Activated naive CD8-positive, alpha-beta T cell treated with anti-CD3 and anti-CD28 coated beads, Interleukin-2, amount 50 U/mL, for 16 hours (primary cell): ENCODE data around the gene KIAA1671.

ENCODE experiments used
- DNase-seq: peaks from one replicate; pipeline ENCODE4 v3.0.0-alpha.2; 2020; ENCODE audit warnings: low read depth, low spot score

The KIAA1671 gene

GRCh38 chr22:25090225-25090890, 137.8 kb downstream of the KIAA1671 start:
- DNase-seq, result no peak

DNA sequence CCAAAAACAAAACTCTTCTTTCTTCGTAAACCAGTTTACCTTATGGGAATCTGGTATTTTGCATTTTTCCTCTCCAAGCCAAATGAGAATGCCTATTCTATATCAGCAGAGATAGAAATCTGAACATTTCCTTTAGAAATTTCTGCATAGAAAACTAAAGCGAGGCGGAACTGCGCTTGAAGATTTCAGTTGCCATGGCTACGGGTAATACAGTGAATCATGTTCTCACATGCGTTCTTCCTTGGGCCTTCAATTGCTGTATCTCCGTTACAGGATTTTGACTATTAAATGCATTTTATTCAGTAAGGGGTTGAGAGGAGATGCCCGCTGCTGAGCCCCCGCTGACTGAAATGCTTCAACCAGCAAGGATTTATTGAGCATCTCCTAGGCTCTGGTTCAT, 138.9 kb downstream of the KIAA1671 start:
- DNase-seq, result no peak

GRCh38 chr22:25092119-25092518, 139.6 kb downstream of the KIAA1671 start:
- DNase-seq, result no peak

GRCh38 chr22:25094579-25094978, 142.1 kb downstream of the KIAA1671 start:
- no peak for DNase-seq

DNA sequence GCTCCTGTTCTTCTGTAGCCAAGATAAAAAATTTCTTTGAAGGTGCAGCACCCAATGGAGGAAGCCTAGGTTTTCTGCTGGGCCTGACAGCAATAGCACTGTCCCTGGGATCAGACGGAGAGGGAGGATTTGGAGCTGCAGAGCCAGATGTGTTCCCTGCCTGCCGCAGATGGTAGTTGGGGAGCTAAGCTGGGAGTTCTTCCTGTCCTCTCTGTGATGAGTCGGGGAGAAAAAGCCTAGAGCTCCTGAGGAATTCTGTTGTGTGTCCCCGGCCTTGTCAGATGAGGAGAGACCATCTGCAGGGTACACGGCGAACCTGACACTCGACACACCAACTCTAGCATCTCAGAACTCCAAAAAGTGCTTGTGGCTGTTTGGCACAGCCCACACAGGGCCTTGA, 143.4 kb downstream of the KIAA1671 start:
- no peak for DNase-seq

DNA sequence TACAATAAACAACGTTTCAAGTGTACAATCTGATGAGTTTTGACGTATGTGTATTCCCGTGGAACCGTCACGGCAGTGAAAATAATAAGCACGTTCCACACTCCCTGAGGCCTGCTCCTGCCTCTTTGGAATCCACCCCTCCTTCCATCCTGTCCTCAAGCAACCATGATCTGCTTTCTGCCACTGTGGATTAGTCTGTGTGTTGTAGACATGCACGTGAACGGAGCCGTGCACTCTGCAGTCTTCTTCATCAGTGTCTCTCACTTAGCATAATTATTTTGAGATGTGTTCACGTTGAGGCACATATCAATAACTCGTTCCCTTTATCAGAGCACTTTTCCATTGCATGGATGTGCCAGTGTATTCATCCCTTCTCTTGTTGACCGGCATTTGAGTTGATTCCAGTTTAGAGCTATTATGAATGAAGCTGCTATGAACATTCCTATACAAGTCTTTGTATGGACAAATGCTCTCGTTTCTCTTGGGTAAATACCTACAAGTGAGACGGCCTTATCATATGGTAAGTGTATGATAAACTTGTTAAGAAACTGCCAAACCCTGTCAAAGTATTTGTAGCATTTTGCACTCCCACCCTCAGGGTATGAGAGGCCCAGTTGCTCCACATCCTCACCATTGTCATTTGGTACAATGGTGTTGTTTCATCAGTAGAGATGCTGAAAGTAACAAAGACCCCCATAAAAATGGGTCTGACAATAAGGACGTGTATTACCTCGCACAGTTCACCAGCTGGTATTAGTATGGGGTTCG, 144.3 kb downstream of the KIAA1671 start:
- DNase-seq, result no peak

- DNase-seq, result no peak
These were observed 146.0 kb downstream of the KIAA1671 start for GRCh38 chr22:25098445-25099081.

- no peak for DNase-seq
These were observed 146.7 kb downstream of the KIAA1671 start for GRCh38 chr22:25099202-25099601.

GRCh38 chr22:25100402-25100801, 147.9 kb downstream of the KIAA1671 start:
- no peak for DNase-seq

- no peak for DNase-seq
These were observed 148.4 kb downstream of the KIAA1671 start for GRCh38 chr22:25100948-25101347.

DNA sequence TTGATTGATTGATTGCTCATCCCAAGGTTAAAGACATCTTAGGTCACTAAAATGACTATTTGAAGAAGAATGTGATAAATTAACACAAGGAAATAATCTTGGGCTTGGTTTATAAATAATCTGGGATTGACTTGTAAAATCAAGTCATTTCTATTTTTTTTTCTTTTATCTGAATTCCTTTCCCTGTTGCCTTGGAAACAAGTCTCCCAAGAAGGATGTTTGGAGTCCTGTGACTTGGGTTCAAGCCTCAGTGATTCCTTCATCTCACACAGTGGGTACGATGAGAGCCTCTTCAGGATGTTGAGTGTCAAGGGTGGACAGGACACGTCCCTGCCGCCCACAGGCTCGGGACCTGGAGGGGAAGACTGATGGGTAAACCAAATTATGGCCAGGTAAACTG, 149.0 kb downstream of the KIAA1671 start:
- DNase-seq, result no peak

GRCh38 chr22:25101986-25102385, 149.5 kb downstream of the KIAA1671 start:
- DNase-seq, result no peak

- DNase-seq, result no peak
These were observed 150.2 kb downstream of the KIAA1671 start for GRCh38 chr22:25102722-25103121.

- no peak for DNase-seq
These were observed 151.9 kb downstream of the KIAA1671 start for GRCh38 chr22:25104367-25104766.

DNA sequence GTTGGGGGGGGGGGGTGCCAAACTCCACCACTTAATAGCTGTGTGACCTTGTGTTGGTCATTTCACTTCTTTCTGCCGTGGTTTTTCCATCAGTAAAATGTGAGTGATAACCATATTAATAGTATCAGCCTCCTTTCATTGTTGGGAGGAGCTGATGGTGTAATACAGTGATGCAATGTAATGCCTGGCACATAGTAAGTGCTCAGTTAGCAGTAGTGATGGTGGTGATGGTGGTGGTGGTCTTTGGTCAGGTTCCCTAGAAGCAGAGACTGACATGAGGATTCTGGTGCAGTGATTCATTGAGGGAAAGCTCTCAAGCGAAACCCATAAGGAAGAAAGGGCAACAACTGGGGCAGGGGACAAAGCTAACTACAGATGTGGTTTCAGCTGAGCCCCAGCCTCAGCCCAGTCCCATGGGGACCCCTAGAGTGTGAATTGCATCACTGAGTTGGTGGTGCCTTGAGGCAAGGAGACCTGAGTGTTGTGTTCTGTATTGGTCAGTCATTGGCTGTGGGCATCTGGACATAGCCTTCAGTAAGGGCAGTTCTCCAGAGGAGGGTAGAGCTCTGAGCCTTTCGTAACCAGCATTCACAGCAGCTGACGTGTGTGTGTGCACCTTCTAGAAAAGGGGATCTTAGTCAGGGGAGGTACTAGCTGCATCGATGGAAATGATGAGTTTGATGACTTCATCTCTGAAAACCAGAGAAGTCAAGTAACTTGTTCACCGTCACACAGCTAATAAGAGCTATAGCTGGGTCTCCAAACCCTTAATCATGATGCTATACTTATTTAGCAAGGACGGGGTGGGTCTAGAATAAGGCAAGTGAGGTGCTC, 153.5 kb downstream of the KIAA1671 start:
- DNase-seq, result no peak

- no peak for DNase-seq
These were observed 157.5 kb downstream of the KIAA1671 start for GRCh38 chr22:25109878-25110595.

- DNase-seq, result no peak
These were observed 158.0 kb downstream of the KIAA1671 start for GRCh38 chr22:25110596-25110845.

DNA sequence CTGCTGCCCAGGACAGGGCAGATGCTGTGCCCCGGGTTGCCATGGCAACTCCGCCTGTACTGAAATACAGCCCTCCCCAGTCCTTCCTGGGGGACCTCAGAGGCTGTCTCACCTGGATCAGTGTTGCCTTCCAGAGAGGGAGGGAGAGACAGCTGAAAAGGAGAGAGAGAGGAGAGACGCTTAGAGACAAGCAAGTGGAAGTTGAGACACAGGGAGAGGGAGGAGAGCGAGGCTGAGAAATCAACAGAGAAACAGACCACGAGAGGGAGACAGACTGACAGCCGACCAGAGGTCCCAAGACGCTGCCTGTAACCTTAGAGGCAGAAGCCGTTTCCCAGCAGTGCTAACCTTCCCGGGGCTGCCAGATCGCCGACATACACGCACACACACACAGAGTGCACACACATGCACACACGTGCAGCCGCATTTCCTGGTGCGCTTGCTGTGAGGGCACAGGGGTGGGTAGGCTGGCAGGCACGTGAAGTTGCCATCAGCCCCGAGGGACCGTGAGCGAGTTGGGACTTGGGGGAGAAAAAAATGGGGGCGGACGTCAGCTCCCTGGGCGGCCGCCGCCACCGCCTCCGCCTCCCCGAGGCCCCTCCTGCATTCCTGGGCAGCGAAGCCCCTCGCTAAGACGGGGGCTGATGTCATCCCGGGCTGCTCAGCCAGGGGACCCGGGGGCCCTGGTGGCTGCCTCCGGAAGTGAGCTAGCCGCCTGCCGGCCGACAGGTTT, 158.5 kb downstream of the KIAA1671 start:
- DNase-seq, result peak; percentile 14

GRCh38 chr22:25111579-25112517, 159.3 kb downstream of the KIAA1671 start:
- DNase-seq, result no peak
